Retina (tissue), 1 donor: ENCODE measurements around the gene CYS1.
"Not testable (repeated sequence)": the region's sequence is repeated elsewhere in the genome, so short reads cannot be mapped to it uniquely, and the experiment has no call there.

Experiments
- DNase-seq: peaks from one replicate; pipeline ENCODE4 v3.0.0-alpha.2; 2016

CYS1 gene

GRCh38 chr2:10045561-10046355, 34.5 kb downstream of the CYS1 start:
- no peak for DNase-seq

GRCh38 chr2:10043906-10044601, 36.2 kb downstream of the CYS1 start:
- peak; percentile 83 for DNase-seq

- DNase-seq = peak; percentile 85
These were observed 36.8 kb downstream of the CYS1 start, which contains the start of gene KLF11 for GRCh38 chr2:10043256-10043905. Gene KLF11, plus strand, starts transcription at chr2:10043550. Its CDS starts 167 bp downstream, at chr2:10043717.

- peak; percentile 88 for DNase-seq
These were observed 37.7 kb downstream of the CYS1 start for GRCh38 chr2:10042301-10043161.

GRCh38 chr2:10041711-10042110, 38.5 kb downstream of the CYS1 start:
- DNase-seq = no peak

- no peak for DNase-seq
These were observed 40.4 kb downstream of the CYS1 start for GRCh38 chr2:10039658-10040410.

GRCh38 chr2:10038716-10039115, 41.5 kb downstream of the CYS1 start:
- DNase-seq = no peak

GRCh38 chr2:10038123-10038522, 42.1 kb downstream of the CYS1 start:
- DNase-seq = no peak

- DNase-seq = no peak
These were observed 43.9 kb downstream of the CYS1 start for GRCh38 chr2:10036095-10036884.

GRCh38 chr2:10035633-10036032, 44.6 kb downstream of the CYS1 start:
- no peak for DNase-seq

- no peak for DNase-seq
These were observed 45.2 kb downstream of the CYS1 start for GRCh38 chr2:10035053-10035422.

- no peak for DNase-seq
These were observed 45.7 kb downstream of the CYS1 start for GRCh38 chr2:10034333-10035052.

GRCh38 chr2:10033251-10034006, 46.8 kb downstream of the CYS1 start:
- no peak for DNase-seq

- DNase-seq = no peak
These were observed 47.5 kb downstream of the CYS1 start for GRCh38 chr2:10032746-10033105.

GRCh38 chr2:10031886-10032745, 48.1 kb downstream of the CYS1 start:
- DNase-seq = no peak

- not testable (repeated sequence) for DNase-seq
These were observed 49.4 kb downstream of the CYS1 start for GRCh38 chr2:10030798-10031197.

GRCh38 chr2:10030311-10030736, 49.9 kb downstream of the CYS1 start:
- peak; percentile 67 for DNase-seq

- no peak for DNase-seq
These were observed 50.4 kb downstream of the CYS1 start for GRCh38 chr2:10029875-10030223.
